KBM-7 (cell line): ENCODE measurements around the gene CDC5L.

ENCODE experiments used
- DNase-seq: peaks from one replicate; pipeline ENCODE4 v3.0.0-alpha.2; 2015
- in situ Hi-C: fragments of 300-500 bp; cut with MboI; formaldehyde crosslinking; loops from 2 replicates; pipeline ENCODE4 v1.14.3; 2020; ENCODE audit warnings: low sequenced_read_pairs, low pct_unique_long_range_greater_than_20kb, mixed read lengths

CDC5L gene

GRCh38 chr6:44367681-44368080 lies 19.8 kb upstream of the CDC5L start:
- no peak for DNase-seq

GRCh38 chr6:44373051-44373450 lies 14.5 kb upstream of the CDC5L start:
- no peak for DNase-seq
- in situ Hi-C loops: no loop called here

More at GRCh38 chr6:44367681-44368080, 19.8 kb upstream of the CDC5L start:
- in situ Hi-C loops: no loop called here

- no peak for DNase-seq
- in situ Hi-C loops: no loop called here
Measured at GRCh38 chr6:44373787-44374186, 13.7 kb upstream of the CDC5L start.

GRCh38 chr6:44375071-44375470 lies 12.4 kb upstream of the CDC5L start:
- no peak for DNase-seq
- in situ Hi-C loops: no loop called here

GRCh38 chr6:44377484-44377883 lies 10.0 kb upstream of the CDC5L start:
- DNase-seq: no peak
- in situ Hi-C loops: no loop called here

- in situ Hi-C loops: no loop called here
- DNase-seq: no peak
Measured at GRCh38 chr6:44377971-44378370, 9.5 kb upstream of the CDC5L start.

- peak; percentile 58 for DNase-seq
- in situ Hi-C loops: no loop called here
Measured at GRCh38 chr6:44381739-44382138, 5.8 kb upstream of the CDC5L start.

GRCh38 chr6:44386364-44386928 lies 1.1 kb upstream of the CDC5L start:
- in situ Hi-C loops: no loop called here
- DNase-seq: no peak

- no peak for DNase-seq
- in situ Hi-C loops: no loop called here
Measured at GRCh38 chr6:44386929-44387345, 569 bp upstream of the CDC5L start.

GRCh38 chr6:44388135-44388487 lies 605 bp downstream of the CDC5L start:
- no peak for DNase-seq

GRCh38 chr6:44388887-44389286 lies 1.4 kb downstream of the CDC5L start:
- DNase-seq: no peak
- in situ Hi-C loops: no loop called here

More at GRCh38 chr6:44388135-44388487, 605 bp downstream of the CDC5L start:
- in situ Hi-C loops: no loop called here

GRCh38 chr6:44390158-44390683 lies 2.7 kb downstream of the CDC5L start:
- in situ Hi-C loops: no loop called here
- DNase-seq: no peak

GRCh38 chr6:44395501-44395900 lies 8.0 kb downstream of the CDC5L start:
- no peak for DNase-seq
- in situ Hi-C loops: no loop called here

GRCh38 chr6:44396968-44397367 lies 9.5 kb downstream of the CDC5L start:
- DNase-seq: no peak
- in situ Hi-C loops: no loop called here

GRCh38 chr6:44397424-44398164 lies 10.1 kb downstream of the CDC5L start:
- no peak for DNase-seq
- in situ Hi-C loops: no loop called here

- DNase-seq: no peak
- in situ Hi-C loops: no loop called here
Measured at GRCh38 chr6:44399991-44400390, 12.5 kb downstream of the CDC5L start.

GRCh38 chr6:44400572-44400971 lies 13.1 kb downstream of the CDC5L start:
- DNase-seq: no peak
- in situ Hi-C loops: no loop called here

GRCh38 chr6:44401138-44401537 lies 13.6 kb downstream of the CDC5L start:
- DNase-seq: no peak
- in situ Hi-C loops: no loop called here

GRCh38 chr6:44404022-44404714 lies 16.7 kb downstream of the CDC5L start:
- in situ Hi-C loops: no loop called here
- no peak for DNase-seq

GRCh38 chr6:44404715-44405099 lies 17.2 kb downstream of the CDC5L start:
- DNase-seq: no peak
- in situ Hi-C loops: no loop called here
